GM06990 (cell line): Measurements from ENCODE around the gene PRKD1.

ENCODE experiments used
- DNase-seq: peaks from one replicate; pipeline ENCODE4 v3.0.0-alpha.2; 2011; ENCODE audit not compliant: insufficient read length; ENCODE audit errors: extremely low read depth
- H3K27me3 ChIP-seq: replicated peaks from 2 replicates; pipeline ENCODE4 v1.6.0; 2011; ENCODE audit warnings: low read length; ENCODE audit not compliant: control insufficient read depth, insufficient read depth
- H3K36me3 ChIP-seq: 2 replicates; pipeline ENCODE4 v1.5.1; 2011; ENCODE audit warnings: low read length; ENCODE audit not compliant: control insufficient read depth, insufficient read depth
- H3K4me3 ChIP-seq: replicated peaks from 2 replicates; pipeline ENCODE4 v1.5.1; 2011; ENCODE audit warnings: low read depth, mild to moderate bottlenecking, control low read depth, low read length
- CTCF ChIP-seq: IDR thresholded peaks from 2 replicates; pipeline ENCODE4 v1.5.1; 2011; ENCODE audit warnings: low read length, control low read depth, mild to moderate bottlenecking, inconsistent platforms; ENCODE audit not compliant: insufficient read depth, poor library complexity, severe bottlenecking

The PRKD1 gene

GRCh38 chr14:29940482-29940881 lies 12.8 kb upstream of the PRKD1 start:
- no peak for TF ChIP-seq CTCF

GRCh38 chr14:29937116-29937515 lies 9.5 kb upstream of the PRKD1 start:
- Histone ChIP-seq H3K27me3 (no peaks in the 10 kb centered on the region), H3K36me3 (no peaks in the 10 kb centered on the region), H3K4me3 (no peak overlapping the region)
- TF ChIP-seq CTCF: no peak
- no peak for DNase-seq

More at GRCh38 chr14:29940482-29940881, 12.8 kb upstream of the PRKD1 start:
- Histone ChIP-seq H3K4me3 (no peak overlapping the region), H3K27me3 (no peaks in the 10 kb centered on the region), H3K36me3 (no peaks in the 10 kb centered on the region)
- DNase-seq: no peak

- no peak for DNase-seq
- Histone ChIP-seq H3K4me3 (no peak overlapping the region), H3K27me3 (no peaks in the 10 kb centered on the region), H3K36me3 (no peaks in the 10 kb centered on the region)
- TF ChIP-seq CTCF: no peak
Observed at GRCh38 chr14:29930283-29930682, 2.6 kb upstream of the PRKD1 start.

GRCh38 chr14:29928117-29928640 lies 532 bp upstream of the PRKD1 start:
- DNase-seq: no peak
- H3K27me3 ChIP-seq: no peaks in the 10 kb centered on the region
- no peaks in the 10 kb centered on the region for H3K36me3 ChIP-seq
- H3K4me3 ChIP-seq: no peak overlapping the region
- TF ChIP-seq CTCF: no peak

GRCh38 chr14:29926701-29927375 lies 809 bp downstream of the PRKD1 start:
- no peak for TF ChIP-seq CTCF
- H3K36me3 ChIP-seq: no peaks in the 10 kb centered on the region
- no peaks in the 10 kb centered on the region for H3K27me3 ChIP-seq
- H3K4me3 ChIP-seq: no peak overlapping the region
- DNase-seq: no peak
